Lower lobe of right lung (tissue), 2 donors: ENCODE results near the gene CFD. TPM values are rescaled to one million over a fixed set of nuclear protein-coding genes. Genes with fewer than 3 reads are reported as not detected.
"Not testable (repeated sequence)": the region's sequence is repeated elsewhere in the genome, so short reads cannot be mapped to it uniquely, and the experiment has no call there.

Experiments
- ATAC-seq, 2 donors: fragments of 200-7000 bp; cut with Tn5 transposase; one replicate each; pipeline ENCODE4 v1.9.1; 2020 to 2022; ENCODE audit warnings: mild to moderate bottlenecking in 2 of 2, moderate library complexity in 2 of 2
- DNase-seq: peaks from one replicate; pipeline ENCODE4 v3.0.0-alpha.2; 2020
- H3K27ac ChIP-seq: fragments of 200-600 bp; one replicate; pipeline ENCODE4 v1.8.0; 2022
- H3K27me3 ChIP-seq: fragments of 200-600 bp; one replicate; pipeline ENCODE4 v1.8.0; 2022; ENCODE audit warnings: low read depth
- H3K36me3 ChIP-seq: fragments of 200-600 bp; one replicate; pipeline ENCODE4 v1.8.0; 2022; ENCODE audit warnings: mild to moderate bottlenecking
- H3K4me1 ChIP-seq: fragments of 200-600 bp; one replicate; pipeline ENCODE4 v1.8.0; 2022
- H3K4me3 ChIP-seq: fragments of 200-600 bp; one replicate; pipeline ENCODE4 v1.8.0; 2022; ENCODE audit warnings: mild to moderate bottlenecking
- H3K9me3 ChIP-seq: fragments of 200-600 bp; one replicate; pipeline ENCODE4 v1.8.0; 2022
- intact Hi-C: fragments of 100-400 bp; cut with DNase I; formaldehyde crosslinking; loops from one replicate; pipeline ENCODE4 v1.11.0; 2022
- total RNA-seq: library from RNA; stranded (reverse); fragmentation: NEBNext Ultra II Directional; extraction: Animal tissue kit (Norgen Biotek cat#: 25700); gene quantifications from one replicate; pipeline ENCODE4 v1.2.1, GENCODE V29; 2021
- TF ChIP-seq, protein P1 (sequence below): fragments of 200-600 bp; IDR thresholded peaks from one replicate; pipeline ENCODE4 v1.8.0; 2022; ENCODE audit warnings: antibody characterized with exemption, mild to moderate bottlenecking
- donor health status: DM: no; HTN: yes; CAD: no; lungs with severe emphysema.

CFD gene
- total RNA-seq, 1 donor from 2014 or later, result 282 TPM

DNA sequence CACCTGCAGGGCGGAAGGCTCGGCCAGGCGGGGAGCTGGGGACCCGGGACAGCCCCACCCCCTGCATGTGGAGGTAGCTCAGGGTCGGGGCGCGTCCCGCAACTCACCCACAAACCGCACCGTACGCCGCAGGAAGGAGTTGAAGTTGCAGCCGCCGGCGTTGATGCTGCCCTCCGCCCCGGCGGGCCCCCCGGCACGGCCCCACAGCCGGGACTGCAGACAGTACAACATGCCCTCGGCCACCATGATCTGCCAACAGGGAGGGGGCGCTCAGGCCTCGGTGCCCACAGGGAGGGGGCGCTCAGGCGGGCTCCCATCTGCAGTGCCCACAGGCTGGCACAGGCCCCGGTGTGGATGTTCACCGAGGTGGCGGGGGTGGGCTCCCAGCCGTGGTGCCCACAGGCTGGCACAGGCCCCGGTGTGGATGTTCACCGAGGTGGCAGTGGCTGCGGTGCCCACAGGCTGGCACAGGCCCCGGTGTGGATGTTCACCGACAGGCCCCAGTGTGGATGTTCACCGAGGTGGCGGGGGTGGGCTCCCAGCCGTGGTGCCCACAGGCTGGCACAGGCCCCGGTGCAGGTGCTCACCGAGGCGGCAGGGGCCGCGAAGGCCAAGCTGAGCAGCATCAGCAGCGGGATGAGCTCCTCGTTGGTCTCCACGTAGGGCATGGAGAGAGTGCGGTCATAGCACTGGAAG is 44.2 kb upstream of the CFD start:
- no peaks in the 10 kb centered on the region for H3K27me3 ChIP-seq
- ATAC-seq (peak; percentile 6 to 19), DNase-seq (no peak)
- TF ChIP-seq, protein P1, sequence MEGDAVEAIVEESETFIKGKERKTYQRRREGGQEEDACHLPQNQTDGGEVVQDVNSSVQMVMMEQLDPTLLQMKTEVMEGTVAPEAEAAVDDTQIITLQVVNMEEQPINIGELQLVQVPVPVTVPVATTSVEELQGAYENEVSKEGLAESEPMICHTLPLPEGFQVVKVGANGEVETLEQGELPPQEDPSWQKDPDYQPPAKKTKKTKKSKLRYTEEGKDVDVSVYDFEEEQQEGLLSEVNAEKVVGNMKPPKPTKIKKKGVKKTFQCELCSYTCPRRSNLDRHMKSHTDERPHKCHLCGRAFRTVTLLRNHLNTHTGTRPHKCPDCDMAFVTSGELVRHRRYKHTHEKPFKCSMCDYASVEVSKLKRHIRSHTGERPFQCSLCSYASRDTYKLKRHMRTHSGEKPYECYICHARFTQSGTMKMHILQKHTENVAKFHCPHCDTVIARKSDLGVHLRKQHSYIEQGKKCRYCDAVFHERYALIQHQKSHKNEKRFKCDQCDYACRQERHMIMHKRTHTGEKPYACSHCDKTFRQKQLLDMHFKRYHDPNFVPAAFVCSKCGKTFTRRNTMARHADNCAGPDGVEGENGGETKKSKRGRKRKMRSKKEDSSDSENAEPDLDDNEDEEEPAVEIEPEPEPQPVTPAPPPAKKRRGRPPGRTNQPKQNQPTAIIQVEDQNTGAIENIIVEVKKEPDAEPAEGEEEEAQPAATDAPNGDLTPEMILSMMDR, result no peak
- no peak overlapping the region for H3K27ac ChIP-seq
- intact Hi-C loops, result no loop called here
- no peaks in the 10 kb centered on the region for H3K4me1 ChIP-seq
- H3K36me3 ChIP-seq, result peaks cover 28% of the 10 kb centered on the region
- no peaks in the 10 kb centered on the region for H3K9me3 ChIP-seq
- no peak overlapping the region for H3K4me3 ChIP-seq

DNA sequence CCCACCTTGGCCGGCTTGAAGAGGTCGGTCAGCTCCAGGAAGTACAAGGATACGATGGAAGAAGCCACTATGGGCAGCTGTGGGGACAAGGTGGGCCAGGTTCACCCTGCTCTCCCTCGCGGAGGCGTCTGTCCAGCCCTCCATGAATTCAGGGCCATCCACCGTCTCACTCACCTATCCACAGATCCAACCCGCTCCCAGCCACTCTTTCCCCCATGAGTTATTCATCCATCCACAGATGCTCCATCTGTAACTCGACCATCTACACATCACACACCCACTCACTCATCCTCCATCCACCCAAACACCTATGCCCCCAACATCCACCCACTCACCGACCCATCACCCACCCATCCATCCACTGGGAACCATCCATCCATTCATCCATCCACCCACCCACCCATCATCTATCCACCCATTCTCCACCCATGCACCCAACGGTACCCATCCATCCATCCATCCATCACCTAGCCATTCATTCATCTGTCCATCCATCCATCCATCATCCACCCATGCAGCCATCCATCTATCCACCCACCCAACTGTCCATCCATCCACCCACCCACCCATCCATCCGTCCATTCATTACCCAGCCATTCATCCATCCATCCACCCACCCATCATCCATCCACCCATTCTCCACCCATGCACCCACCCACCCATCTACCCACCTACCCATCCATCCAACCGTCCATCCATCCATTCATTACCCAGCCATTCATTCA is 43.5 kb upstream of the CFD start:
- H3K27ac ChIP-seq, result no peak overlapping the region
- intact Hi-C loops, result no loop called here
- ATAC-seq (no peak), DNase-seq (no peak)
- H3K4me3 ChIP-seq, result no peak overlapping the region
- TF ChIP-seq, protein P1, result no peak
- H3K9me3 ChIP-seq, result no peaks in the 10 kb centered on the region
- H3K27me3 ChIP-seq, result no peaks in the 10 kb centered on the region
- H3K36me3 ChIP-seq, result peaks cover 21% of the 10 kb centered on the region
- H3K4me1 ChIP-seq, result no peaks in the 10 kb centered on the region

DNA sequence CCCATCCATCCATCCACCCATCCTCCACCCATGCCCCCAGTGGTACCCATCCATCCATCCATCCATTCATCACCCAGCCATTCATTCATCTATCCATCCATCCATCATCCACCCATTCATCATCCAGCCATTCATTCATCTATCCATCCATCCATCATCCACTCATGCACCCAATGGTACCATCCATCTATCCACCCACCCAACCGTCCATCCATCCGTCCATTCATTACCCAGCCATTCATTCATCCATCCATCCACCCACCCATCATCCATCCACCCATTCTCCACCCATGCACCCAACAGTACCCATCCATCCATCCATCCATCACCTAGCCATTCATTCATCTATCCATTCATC is 43.0 kb upstream of the CFD start:
- Histone ChIP-seq H3K4me1 (no peaks in the 10 kb centered on the region), H3K36me3 (peaks cover 16% of the 10 kb centered on the region), H3K9me3 (no peaks in the 10 kb centered on the region), H3K4me3 (no peak overlapping the region), H3K27me3 (peaks cover 5% of the 10 kb centered on the region), H3K27ac (no peak overlapping the region)
- DNase-seq (no peak), ATAC-seq (no peak)
- TF ChIP-seq, protein P1, result no peak
- intact Hi-C loops, result no loop called here

DNA sequence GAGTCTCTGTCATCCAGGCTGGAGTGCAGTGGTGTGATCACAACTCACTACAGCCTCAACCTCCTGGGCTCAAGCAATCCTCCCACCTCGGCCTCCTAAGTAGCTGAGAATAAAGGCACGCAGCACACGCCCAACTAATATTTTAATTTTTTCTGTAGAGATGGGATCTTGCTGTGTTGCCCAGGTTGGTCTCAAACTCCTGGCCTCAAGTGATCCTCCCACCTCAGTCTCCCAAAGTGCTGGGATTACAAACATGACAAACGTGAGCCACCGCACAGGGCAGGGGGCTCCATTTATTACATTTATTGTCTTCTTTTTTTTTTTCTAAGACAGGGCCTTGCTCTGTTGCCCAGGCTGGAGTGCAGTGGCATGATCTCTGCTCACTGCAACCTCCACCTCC is 39.3 kb upstream of the CFD start:
- H3K9me3 ChIP-seq, H3K36me3 ChIP-seq, DNase-seq, H3K4me3 ChIP-seq, ATAC-seq, H3K27ac ChIP-seq, intact Hi-C loops: not testable (repeated sequence)
- peaks cover 32% of the 10 kb centered on the region for H3K27me3 ChIP-seq
- H3K4me1 ChIP-seq, result peaks cover 15% of the 10 kb centered on the region

DNA sequence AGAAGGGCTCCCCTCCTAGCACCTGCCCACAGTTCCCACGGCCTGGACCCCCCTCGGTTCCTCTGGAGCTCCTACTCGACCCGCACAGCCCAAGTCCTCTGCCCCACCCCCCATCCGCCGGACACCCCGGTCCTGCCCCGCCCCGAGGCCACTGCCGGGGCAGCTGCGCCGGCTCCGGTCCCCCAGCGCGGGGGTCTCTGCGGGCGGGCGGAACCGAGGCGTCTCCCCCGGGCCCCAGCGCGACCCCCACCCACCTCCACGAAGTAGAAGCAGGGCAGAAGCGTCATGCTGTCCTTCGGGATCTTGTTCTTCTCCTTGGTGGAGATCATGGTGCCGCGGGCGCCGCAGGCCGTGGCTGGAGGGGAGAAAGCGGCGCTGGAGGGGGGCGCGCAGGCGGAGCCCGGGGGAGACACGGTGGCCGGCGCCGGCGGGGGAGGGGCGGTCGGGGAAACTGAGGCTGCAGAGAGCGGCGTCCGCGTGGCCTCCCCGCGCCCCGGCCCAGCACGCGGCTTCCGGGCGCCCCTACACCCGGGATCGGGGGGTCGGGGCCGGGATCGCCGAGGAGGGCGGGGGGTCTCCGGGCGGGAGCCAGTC is 38.1 kb upstream of the CFD start:
- TF ChIP-seq, protein P1, result no peak
- Histone ChIP-seq H3K9me3 (no peaks in the 10 kb centered on the region), H3K27ac (no peak overlapping the region), H3K4me3 (peak overlapping the region; percentile 39), H3K27me3 (peaks cover 32% of the 10 kb centered on the region), H3K4me1 (peaks cover 15% of the 10 kb centered on the region), H3K36me3 (no peaks in the 10 kb centered on the region)
- ATAC-seq (peak in 1 of 2 donors; percentile 5), DNase-seq (no peak)
- intact Hi-C loops, result no loop called here
